ENCODE data around the gene NT5DC3.

DNA sequence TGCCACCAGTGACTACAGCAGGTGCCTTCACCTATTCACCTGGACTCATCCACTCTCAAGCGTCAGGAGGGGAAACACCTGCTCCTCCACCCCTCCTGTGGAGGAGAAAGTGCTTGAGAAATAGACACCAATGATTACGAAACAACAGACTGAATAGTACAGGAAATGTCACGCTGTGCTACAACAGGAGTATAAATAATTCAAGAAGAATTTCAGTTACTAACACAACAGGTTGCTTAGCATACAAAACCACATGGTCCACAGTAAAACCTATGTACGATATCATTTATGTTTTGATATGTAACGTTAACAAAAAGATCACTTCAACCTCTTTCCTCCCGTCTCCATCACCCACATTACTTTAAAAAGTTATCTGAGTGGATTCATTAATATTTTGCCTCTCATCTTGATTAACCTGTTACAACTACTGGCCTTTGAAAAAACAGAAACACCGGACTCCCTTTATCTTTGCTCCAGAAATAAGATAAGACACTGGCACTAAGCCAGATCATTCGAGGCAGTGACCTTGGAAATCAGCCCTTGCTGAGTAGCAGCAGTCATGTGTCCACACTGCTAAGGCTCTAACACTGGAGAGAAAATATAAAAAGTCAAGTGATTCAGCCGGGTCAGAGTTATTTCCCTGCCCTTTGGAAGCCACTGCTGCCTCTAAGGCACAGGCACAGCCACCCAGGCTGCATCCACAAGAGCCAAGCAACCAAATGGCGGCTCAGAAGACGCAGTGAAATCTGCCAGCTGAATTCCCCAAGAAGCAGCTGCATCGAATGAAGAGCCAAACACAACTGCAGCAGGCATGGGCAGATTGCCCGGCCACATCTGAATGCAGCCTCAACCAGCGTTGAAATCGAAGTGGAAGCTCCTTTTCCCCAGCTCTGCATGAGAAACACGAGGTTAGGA is 40.9 kb downstream of the NT5DC3 start:
- TF ChIP-seq, protein P1, sequence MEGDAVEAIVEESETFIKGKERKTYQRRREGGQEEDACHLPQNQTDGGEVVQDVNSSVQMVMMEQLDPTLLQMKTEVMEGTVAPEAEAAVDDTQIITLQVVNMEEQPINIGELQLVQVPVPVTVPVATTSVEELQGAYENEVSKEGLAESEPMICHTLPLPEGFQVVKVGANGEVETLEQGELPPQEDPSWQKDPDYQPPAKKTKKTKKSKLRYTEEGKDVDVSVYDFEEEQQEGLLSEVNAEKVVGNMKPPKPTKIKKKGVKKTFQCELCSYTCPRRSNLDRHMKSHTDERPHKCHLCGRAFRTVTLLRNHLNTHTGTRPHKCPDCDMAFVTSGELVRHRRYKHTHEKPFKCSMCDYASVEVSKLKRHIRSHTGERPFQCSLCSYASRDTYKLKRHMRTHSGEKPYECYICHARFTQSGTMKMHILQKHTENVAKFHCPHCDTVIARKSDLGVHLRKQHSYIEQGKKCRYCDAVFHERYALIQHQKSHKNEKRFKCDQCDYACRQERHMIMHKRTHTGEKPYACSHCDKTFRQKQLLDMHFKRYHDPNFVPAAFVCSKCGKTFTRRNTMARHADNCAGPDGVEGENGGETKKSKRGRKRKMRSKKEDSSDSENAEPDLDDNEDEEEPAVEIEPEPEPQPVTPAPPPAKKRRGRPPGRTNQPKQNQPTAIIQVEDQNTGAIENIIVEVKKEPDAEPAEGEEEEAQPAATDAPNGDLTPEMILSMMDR (conservative IDR thresholded peaks at IDR 0.05; ENCODE audit: low read length) = no peak
- TF ChIP-seq EZH2phosphoT487 (IDR thresholded peaks at IDR 0.05; ENCODE audit: borderline replicate concordance, low read depth, low read length) = no peak

Data from OCI-LY7 (cell line).